ENCODE data around the gene SIDT1.

Gene SIDT1

GRCh38 chr3:113537155-113537554 is 4.8 kb downstream of the SIDT1 start:
- Histone ChIP-seq H3K9ac (ENCODE audit: low read depth in 1 of 2, low read length in 2 of 2) (no peak overlapping the region), H3K4me3 (ENCODE audit: low read depth in 1 of 2, low read length in 2 of 2) (no peak overlapping the region), H3K4me1 (ENCODE audit: control insufficient read depth in 1 of 2, insufficient read depth in 2 of 2, low read length in 2 of 2) (peaks cover 0 to 16% of the 10 kb centered on the region in 2 donors), H3K27me3 (ENCODE audit: control insufficient read depth in 1 of 2, insufficient read depth in 2 of 2, low read length in 2 of 2) (peaks cover 0 to 4% of the 10 kb centered on the region in 2 donors), H3K9me3 (ENCODE audit: control insufficient read depth in 1 of 2, low read length in 2 of 2) (no peaks in the 10 kb centered on the region), H3K36me3 (ENCODE audit: control insufficient read depth in 1 of 2, insufficient read depth in 2 of 2, low read length in 2 of 2) (no peaks in the 10 kb centered on the region), H3K27ac (ENCODE audit: low read depth, low read length) (no peak overlapping the region)

GRCh38 chr3:113541519-113541918 is 9.2 kb downstream of the SIDT1 start:
- Histone ChIP-seq H3K27me3 (ENCODE audit: control insufficient read depth in 1 of 2, insufficient read depth in 2 of 2, low read length in 2 of 2) (no peaks in the 10 kb centered on the region), H3K4me1 (ENCODE audit: control insufficient read depth in 1 of 2, insufficient read depth in 2 of 2, low read length in 2 of 2) (peaks cover 0 to 3% of the 10 kb centered on the region in 2 donors), H3K36me3 (ENCODE audit: control insufficient read depth in 1 of 2, insufficient read depth in 2 of 2, low read length in 2 of 2) (no peaks in the 10 kb centered on the region), H3K9ac (ENCODE audit: low read depth in 1 of 2, low read length in 2 of 2) (no peak overlapping the region), H3K4me3 (ENCODE audit: low read depth in 1 of 2, low read length in 2 of 2) (no peak overlapping the region), H3K27ac (ENCODE audit: low read depth, low read length) (no peak overlapping the region), H3K9me3 (ENCODE audit: control insufficient read depth in 1 of 2, low read length in 2 of 2) (peaks cover 0 to 2% of the 10 kb centered on the region in 2 donors)

- Histone ChIP-seq H3K27ac (ENCODE audit: low read depth, low read length) (no peak overlapping the region), H3K27me3 (ENCODE audit: control insufficient read depth in 1 of 2, insufficient read depth in 2 of 2, low read length in 2 of 2) (no peaks in the 10 kb centered on the region), H3K4me1 (ENCODE audit: control insufficient read depth in 1 of 2, insufficient read depth in 2 of 2, low read length in 2 of 2) (no peaks in the 10 kb centered on the region), H3K9ac (ENCODE audit: low read depth in 1 of 2, low read length in 2 of 2) (no peak overlapping the region), H3K9me3 (ENCODE audit: control insufficient read depth in 1 of 2, low read length in 2 of 2) (peaks cover 0 to 2% of the 10 kb centered on the region in 2 donors), H3K36me3 (ENCODE audit: control insufficient read depth in 1 of 2, insufficient read depth in 2 of 2, low read length in 2 of 2) (no peaks in the 10 kb centered on the region), H3K4me3 (ENCODE audit: low read depth in 1 of 2, low read length in 2 of 2) (no peak overlapping the region)
Observed at GRCh38 chr3:113545594-113545993, 13.2 kb downstream of the SIDT1 start.

DNA sequence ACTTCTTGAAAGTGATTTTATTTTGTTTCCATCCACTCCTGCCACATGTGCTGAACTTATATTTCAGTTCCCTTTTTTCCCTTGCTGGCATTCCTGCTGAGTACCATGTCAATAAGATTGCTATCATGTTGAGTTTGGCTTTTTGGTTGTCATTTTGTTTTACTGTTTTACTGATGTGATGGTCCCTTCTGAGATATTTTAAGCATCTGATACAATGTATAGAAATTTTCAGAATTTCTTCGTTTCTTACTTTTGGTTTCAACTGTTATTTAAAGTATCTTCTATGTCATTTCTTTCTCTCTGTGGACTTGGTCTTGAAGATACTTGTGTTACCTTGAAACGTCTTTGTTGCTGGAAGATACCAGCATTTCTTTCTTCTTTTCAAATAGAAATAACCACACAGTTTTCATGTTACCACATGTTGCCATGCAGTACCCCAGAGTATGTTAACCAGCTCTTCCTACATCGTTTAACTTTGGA is 14.1 kb downstream of the SIDT1 start:
- H3K36me3 ChIP-seq (ENCODE audit: control insufficient read depth in 1 of 2, insufficient read depth in 2 of 2, low read length in 2 of 2), result no peaks in the 10 kb centered on the region
- no peak overlapping the region for H3K4me3 ChIP-seq (ENCODE audit: low read depth in 1 of 2, low read length in 2 of 2)
- peaks cover 0 to 2% of the 10 kb centered on the region in 2 donors for H3K9me3 ChIP-seq (ENCODE audit: control insufficient read depth in 1 of 2, low read length in 2 of 2)
- no peaks in the 10 kb centered on the region for H3K4me1 ChIP-seq (ENCODE audit: control insufficient read depth in 1 of 2, insufficient read depth in 2 of 2, low read length in 2 of 2)
- H3K9ac ChIP-seq (ENCODE audit: low read depth in 1 of 2, low read length in 2 of 2), result no peak overlapping the region
- H3K27ac ChIP-seq (ENCODE audit: low read depth, low read length), result no peak overlapping the region
- H3K27me3 ChIP-seq (ENCODE audit: control insufficient read depth in 1 of 2, insufficient read depth in 2 of 2, low read length in 2 of 2), result no peaks in the 10 kb centered on the region

GRCh38 chr3:113548501-113548900 is 16.1 kb downstream of the SIDT1 start:
- no peak overlapping the region for H3K27ac ChIP-seq (ENCODE audit: low read depth, low read length)
- H3K27me3 ChIP-seq (ENCODE audit: control insufficient read depth in 1 of 2, insufficient read depth in 2 of 2, low read length in 2 of 2), result no peaks in the 10 kb centered on the region
- no peak overlapping the region for H3K9ac ChIP-seq (ENCODE audit: low read depth in 1 of 2, low read length in 2 of 2)
- H3K36me3 ChIP-seq (ENCODE audit: control insufficient read depth in 1 of 2, insufficient read depth in 2 of 2, low read length in 2 of 2), result no peaks in the 10 kb centered on the region
- no peak overlapping the region for H3K4me3 ChIP-seq (ENCODE audit: low read depth in 1 of 2, low read length in 2 of 2)
- H3K4me1 ChIP-seq (ENCODE audit: control insufficient read depth in 1 of 2, insufficient read depth in 2 of 2, low read length in 2 of 2), result no peaks in the 10 kb centered on the region
- no peaks in the 10 kb centered on the region for H3K9me3 ChIP-seq (ENCODE audit: control insufficient read depth in 1 of 2, low read length in 2 of 2)

GRCh38 chr3:113551820-113552219 is 19.5 kb downstream of the SIDT1 start:
- Histone ChIP-seq H3K27me3 (ENCODE audit: control insufficient read depth in 1 of 2, insufficient read depth in 2 of 2, low read length in 2 of 2) (no peaks in the 10 kb centered on the region), H3K27ac (ENCODE audit: low read depth, low read length) (no peak overlapping the region), H3K9me3 (ENCODE audit: control insufficient read depth in 1 of 2, low read length in 2 of 2) (no peaks in the 10 kb centered on the region), H3K4me1 (ENCODE audit: control insufficient read depth in 1 of 2, insufficient read depth in 2 of 2, low read length in 2 of 2) (no peaks in the 10 kb centered on the region), H3K9ac (ENCODE audit: low read depth in 1 of 2, low read length in 2 of 2) (no peak overlapping the region), H3K4me3 (ENCODE audit: low read depth in 1 of 2, low read length in 2 of 2) (no peak overlapping the region), H3K36me3 (ENCODE audit: control insufficient read depth in 1 of 2, insufficient read depth in 2 of 2, low read length in 2 of 2) (no peaks in the 10 kb centered on the region)

DNA sequence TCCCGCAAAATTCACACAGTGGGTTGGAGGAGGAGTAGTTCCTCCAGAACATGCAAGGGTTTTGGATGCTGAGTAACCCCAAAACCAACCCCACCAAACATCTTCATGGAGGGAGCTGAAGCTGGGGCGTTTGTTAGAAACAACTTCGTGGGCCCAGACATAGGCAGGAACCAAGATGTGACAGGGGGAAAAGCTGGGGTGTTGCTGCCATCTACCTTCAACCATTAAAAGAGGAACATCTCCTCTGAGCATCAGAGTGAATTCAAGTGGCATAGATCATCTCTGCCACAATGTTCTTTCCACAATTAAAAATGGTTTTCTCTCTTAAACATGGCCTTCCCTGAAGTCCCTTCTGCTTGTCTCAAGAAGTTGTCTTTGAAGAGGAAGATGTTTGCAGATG is 20.5 kb downstream of the SIDT1 start:
- H3K9me3 ChIP-seq (ENCODE audit: control insufficient read depth in 1 of 2, low read length in 2 of 2), result no peaks in the 10 kb centered on the region
- no peaks in the 10 kb centered on the region for H3K36me3 ChIP-seq (ENCODE audit: control insufficient read depth in 1 of 2, insufficient read depth in 2 of 2, low read length in 2 of 2)
- H3K4me1 ChIP-seq (ENCODE audit: control insufficient read depth in 1 of 2, insufficient read depth in 2 of 2, low read length in 2 of 2), result no peaks in the 10 kb centered on the region
- no peak overlapping the region for H3K4me3 ChIP-seq (ENCODE audit: low read depth in 1 of 2, low read length in 2 of 2)
- H3K27ac ChIP-seq (ENCODE audit: low read depth, low read length), result no peak overlapping the region
- no peak overlapping the region for H3K9ac ChIP-seq (ENCODE audit: low read depth in 1 of 2, low read length in 2 of 2)
- H3K27me3 ChIP-seq (ENCODE audit: control insufficient read depth in 1 of 2, insufficient read depth in 2 of 2, low read length in 2 of 2), result no peaks in the 10 kb centered on the region

DNA sequence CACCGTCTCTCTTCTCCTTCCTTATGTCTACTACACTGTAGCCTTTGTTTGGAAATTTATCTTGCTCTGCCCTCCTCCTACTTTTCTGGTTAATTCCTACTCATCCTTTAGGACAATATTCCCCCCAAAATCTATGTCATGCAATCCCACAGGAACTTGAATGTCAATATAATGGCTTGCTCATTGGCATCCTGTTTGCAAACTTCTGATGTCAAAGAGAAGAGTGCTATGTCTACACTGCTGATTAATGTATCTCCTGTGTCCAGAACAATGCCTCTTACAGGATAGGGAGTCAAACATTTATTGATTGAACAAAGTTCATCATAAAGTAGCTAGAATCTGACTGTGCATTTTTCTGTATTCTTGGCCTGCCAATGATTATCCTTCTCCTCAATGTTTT is 22.8 kb downstream of the SIDT1 start:
- Histone ChIP-seq H3K9ac (ENCODE audit: low read depth in 1 of 2, low read length in 2 of 2) (no peak overlapping the region), H3K27ac (ENCODE audit: low read depth, low read length) (no peak overlapping the region), H3K4me1 (ENCODE audit: control insufficient read depth in 1 of 2, insufficient read depth in 2 of 2, low read length in 2 of 2) (no peaks in the 10 kb centered on the region), H3K27me3 (ENCODE audit: control insufficient read depth in 1 of 2, insufficient read depth in 2 of 2, low read length in 2 of 2) (no peaks in the 10 kb centered on the region), H3K4me3 (ENCODE audit: low read depth in 1 of 2, low read length in 2 of 2) (no peak overlapping the region), H3K9me3 (ENCODE audit: control insufficient read depth in 1 of 2, low read length in 2 of 2) (no peaks in the 10 kb centered on the region), H3K36me3 (ENCODE audit: control insufficient read depth in 1 of 2, insufficient read depth in 2 of 2, low read length in 2 of 2) (no peaks in the 10 kb centered on the region)

GRCh38 chr3:113556316-113556945 is 24.1 kb downstream of the SIDT1 start:
- no peaks in the 10 kb centered on the region for H3K9me3 ChIP-seq (ENCODE audit: control insufficient read depth in 1 of 2, low read length in 2 of 2)

DNA sequence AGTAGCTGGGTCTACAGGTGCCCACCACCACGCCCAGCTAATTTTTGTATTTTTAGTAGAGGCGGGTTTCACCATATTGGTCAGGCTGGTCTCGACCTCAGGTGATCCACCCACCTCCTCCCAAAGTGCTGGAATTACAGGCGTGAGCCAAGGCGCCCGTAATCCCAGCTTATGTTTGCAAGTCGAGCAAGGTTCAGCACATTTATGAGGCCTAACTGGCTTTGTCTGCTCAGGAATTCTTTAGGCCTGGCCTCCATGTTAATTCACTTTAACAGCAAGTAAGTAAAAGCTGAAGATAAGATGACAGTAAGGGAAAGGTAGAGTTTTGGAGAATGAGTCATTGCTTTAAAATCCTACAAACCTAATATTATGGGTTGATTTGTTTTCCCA is 24.6 kb downstream of the SIDT1 start:
- Histone ChIP-seq H3K9me3 (ENCODE audit: control insufficient read depth in 1 of 2, low read length in 2 of 2) (no peaks in the 10 kb centered on the region), H3K27me3 (ENCODE audit: control insufficient read depth in 1 of 2, insufficient read depth in 2 of 2, low read length in 2 of 2) (no peaks in the 10 kb centered on the region), H3K4me1 (ENCODE audit: control insufficient read depth in 1 of 2, insufficient read depth in 2 of 2, low read length in 2 of 2) (no peaks in the 10 kb centered on the region), H3K9ac (ENCODE audit: low read depth in 1 of 2, low read length in 2 of 2) (no peak overlapping the region), H3K27ac (ENCODE audit: low read depth, low read length) (no peak overlapping the region), H3K36me3 (ENCODE audit: control insufficient read depth in 1 of 2, insufficient read depth in 2 of 2, low read length in 2 of 2) (no peaks in the 10 kb centered on the region), H3K4me3 (ENCODE audit: low read depth in 1 of 2, low read length in 2 of 2) (no peak overlapping the region)

More at GRCh38 chr3:113556316-113556945, 24.1 kb downstream of the SIDT1 start:
- Histone ChIP-seq H3K36me3 (ENCODE audit: control insufficient read depth in 1 of 2, insufficient read depth in 2 of 2, low read length in 2 of 2) (no peaks in the 10 kb centered on the region), H3K4me1 (ENCODE audit: control insufficient read depth in 1 of 2, insufficient read depth in 2 of 2, low read length in 2 of 2) (no peaks in the 10 kb centered on the region), H3K27ac (ENCODE audit: low read depth, low read length) (no peak overlapping the region), H3K4me3 (ENCODE audit: low read depth in 1 of 2, low read length in 2 of 2) (no peak overlapping the region), H3K27me3 (ENCODE audit: control insufficient read depth in 1 of 2, insufficient read depth in 2 of 2, low read length in 2 of 2) (no peaks in the 10 kb centered on the region), H3K9ac (ENCODE audit: low read depth in 1 of 2, low read length in 2 of 2) (no peak overlapping the region)
